WTC11 (cell line): ENCODE measurements around the gene TMPRSS11D. TPM values are rescaled to one million over a fixed set of nuclear protein-coding genes. Genes with fewer than 3 reads are reported as not detected.

Experiments used
- ATAC-seq: fragments of 200-7000 bp; cut with Tn5 transposase; 2 replicates; pipeline ENCODE4 v1.10.0; 2021; ENCODE audit warnings: mild to moderate bottlenecking, moderate library complexity
- CTCF ChIA-PET: fragments of 300-600 bp; sonication (Branson Sonifier 250); formaldehyde crosslinking; loops from one replicate; lab custom pipeline; 2021; ENCODE audit warnings: antibody characterized with exemption; lab: Charles Lee
- POLR2A ChIA-PET: fragments of 350-600 bp; sonication (Branson Sonifier 250); formaldehyde crosslinking; loops from one replicate; lab custom pipeline; 2021; ENCODE audit warnings: antibody characterized with exemption; lab: Charles Lee
- DNase-seq: peaks from one replicate; pipeline ENCODE4 v3.0.0; 2021; ENCODE audit warnings: low spot score
- H3K27ac Mint-ChIP-seq: 2 replicates; pipeline ENCODE4 v1.8.0; 2021; ENCODE audit warnings: mixed read lengths
- H3K27me3 Mint-ChIP-seq: 2 replicates; pipeline ENCODE4 v1.8.0; 2021; ENCODE audit warnings: low read depth, mild to moderate bottlenecking, moderate library complexity, mixed read lengths
- H3K36me3 Mint-ChIP-seq: 2 replicates; pipeline ENCODE4 v1.8.0; 2021; ENCODE audit warnings: mixed read lengths
- H3K4me1 Mint-ChIP-seq: 2 replicates; pipeline ENCODE4 v1.8.0; 2022; ENCODE audit warnings: mixed read lengths
- H3K4me3 Mint-ChIP-seq: 2 replicates; pipeline ENCODE4 v1.8.0; 2021; ENCODE audit warnings: mild to moderate bottlenecking, moderate library complexity, mixed read lengths
- H3K9me3 Mint-ChIP-seq: 2 replicates; pipeline ENCODE4 v1.8.0; 2021; ENCODE audit warnings: mixed read lengths
- ATF2 ChIP-seq: sonication (generic); formaldehyde crosslinking; IDR thresholded peaks from 2 replicates; pipeline ENCODE4 v1.8.1; 2022; ENCODE audit warnings: low read depth, missing genetic modification reagents, borderline replicate concordance
- ATF3 ChIP-seq: sonication (generic); formaldehyde crosslinking; conservative IDR thresholded peaks from 2 replicates; pipeline ENCODE4 v1.8.1; 2022; ENCODE audit warnings: mild to moderate bottlenecking, missing genetic modification reagents
- E2F1 ChIP-seq: sonication (generic); formaldehyde crosslinking; IDR thresholded peaks from 2 replicates; pipeline ENCODE4 v1.8.0; 2022; ENCODE audit warnings: mild to moderate bottlenecking, missing genetic modification reagents
- FOXK1 ChIP-seq: sonication (generic); formaldehyde crosslinking; IDR thresholded peaks from 2 replicates; pipeline ENCODE4 v1.8.0; 2022; ENCODE audit warnings: mild to moderate bottlenecking, moderate library complexity, missing genetic modification reagents
- HMGA2 ChIP-seq: fragments of 250-450 bp; sonication (Bioruptor Pico); IDR thresholded peaks from 2 replicates; pipeline ENCODE4 v1.4.0; 2021; ENCODE audit warnings: mild to moderate bottlenecking, moderate library complexity
- JAZF1 ChIP-seq: fragments of 250-450 bp; sonication (Bioruptor Pico); IDR thresholded peaks from 2 replicates; pipeline ENCODE4 v1.9.0; 2021; ENCODE audit warnings: moderate library complexity, mild to moderate bottlenecking, inconsistent platforms
- NFE2L1 ChIP-seq: sonication (generic); formaldehyde crosslinking; IDR thresholded peaks from 2 replicates; pipeline ENCODE4 v1.8.1; 2023; ENCODE audit warnings: missing genetic modification reagents
- NFYB ChIP-seq: sonication (generic); formaldehyde crosslinking; conservative IDR thresholded peaks from 2 replicates; pipeline ENCODE4 v1.8.0; 2022; ENCODE audit warnings: low read depth, missing genetic modification reagents
- OVOL2 ChIP-seq: fragments of 250-450 bp; sonication (Bioruptor Pico); IDR thresholded peaks from 2 replicates; pipeline ENCODE4 v1.9.0; 2021; ENCODE audit warnings: mild to moderate bottlenecking, borderline replicate concordance
- SOX15 ChIP-seq: fragments of 250-450 bp; sonication (Bioruptor Pico); IDR thresholded peaks from 2 replicates; pipeline ENCODE4 v1.9.0; 2021; ENCODE audit warnings: mild to moderate bottlenecking
- SP1 ChIP-seq: sonication (generic); formaldehyde crosslinking; conservative IDR thresholded peaks from 2 replicates; pipeline ENCODE4 v1.8.1; 2022; ENCODE audit warnings: missing genetic modification reagents
- TEAD4 ChIP-seq: sonication (generic); formaldehyde crosslinking; IDR thresholded peaks from 2 replicates; pipeline ENCODE4 v1.8.0; 2022; ENCODE audit warnings: mild to moderate bottlenecking, missing genetic modification reagents
- USF1 ChIP-seq: sonication (generic); formaldehyde crosslinking; IDR thresholded peaks from 2 replicates; pipeline ENCODE4 v1.8.0; 2022; ENCODE audit warnings: mild to moderate bottlenecking, missing genetic modification reagents
- ZNF281 ChIP-seq: sonication (generic); formaldehyde crosslinking; IDR thresholded peaks from 2 replicates; pipeline ENCODE4 v1.8.0; 2023; ENCODE audit warnings: mild to moderate bottlenecking, missing genetic modification reagents
- ZNF317 ChIP-seq: sonication (generic); formaldehyde crosslinking; IDR thresholded peaks from 2 replicates; pipeline ENCODE4 v1.8.1; 2023; ENCODE audit warnings: low read depth, mild to moderate bottlenecking, moderate library complexity, missing genetic modification reagents, borderline replicate concordance
- ZNF512 ChIP-seq: sonication (generic); formaldehyde crosslinking; IDR thresholded peaks from 2 replicates; pipeline ENCODE4 v1.8.1; 2022; ENCODE audit warnings: missing genetic modification reagents, borderline replicate concordance
- ZNF532 ChIP-seq: fragments of 250-450 bp; sonication (Bioruptor Pico); IDR thresholded peaks from 2 replicates; pipeline ENCODE4 v1.9.0; 2021; ENCODE audit warnings: mild to moderate bottlenecking, borderline replicate concordance
- ZSCAN18 ChIP-seq: fragments of 250-450 bp; sonication (Bioruptor Pico); IDR thresholded peaks from 2 replicates; pipeline ENCODE4 v2.1.2; 2022; ENCODE audit warnings: mild to moderate bottlenecking, moderate library complexity
- total RNA-seq: library from RNA; stranded (reverse); gene quantifications from 3 replicates; pipeline ENCODE4 v1.2.3, GENCODE V29; 2021

TMPRSS11D gene
- total RNA-seq, 1 experiment from 2014 or later: not detected

- ATAC-seq (no peak), DNase-seq (no peak)
- Mint-ChIP-seq H3K27me3 (no peaks in the 10 kb centered on the region), H3K27ac (no peak overlapping the region), H3K36me3 (no peaks in the 10 kb centered on the region), H3K9me3 (no peaks in the 10 kb centered on the region), H3K4me3 (no peak overlapping the region), H3K4me1 (no peaks in the 10 kb centered on the region)
- CTCF ChIA-PET: no interaction called here
- TF ChIP-seq TEAD4: no peak
- TF ChIP-seq OVOL2 (CRISPR knock-in tag): no peak
- POLR2A ChIA-PET: no interaction called here
Measured at GRCh38 chr4:67790721-67791120, 93.1 kb downstream of the TMPRSS11D start.

GRCh38 chr4:67787311-67787710 is 96.5 kb downstream of the TMPRSS11D start:
- Mint-ChIP-seq H3K4me3 (no peak overlapping the region), H3K27me3 (no peaks in the 10 kb centered on the region), H3K4me1 (no peaks in the 10 kb centered on the region), H3K9me3 (no peaks in the 10 kb centered on the region), H3K36me3 (no peaks in the 10 kb centered on the region), H3K27ac (no peak overlapping the region)
- CTCF ChIA-PET: no interaction called here
- no peak for DNase-seq
- POLR2A ChIA-PET: no interaction called here
- ATAC-seq: no peak
- TF ChIP-seq ATF2: no peak
- TF ChIP-seq ZNF317 (CRISPR knock-in tag): no peak
- no peak for TF ChIP-seq FOXK1 (CRISPR knock-in tag)
- TF ChIP-seq ZNF512: no peak
- TF ChIP-seq SOX15: no peak
- TF ChIP-seq ZNF281 (CRISPR knock-in tag): no peak
- TF ChIP-seq HMGA2 (CRISPR knock-in tag): no peak
- no peak for TF ChIP-seq ATF3 (CRISPR knock-in tag)
- TF ChIP-seq E2F1: no peak
- no peak for TF ChIP-seq USF1
- TF ChIP-seq NFYB (CRISPR knock-in tag): no peak

- TF ChIP-seq NFE2L1 (no peak), JAZF1 (CRISPR knock-in tag) (no peak), ZNF532 (no peak), SP1 (CRISPR knock-in tag) (no peak), ZSCAN18 (CRISPR knock-in tag) (no peak)
- ChIA-PET POLR2A (no interaction called here), CTCF (no interaction called here)
- H3K4me3 Mint-ChIP-seq: no peak overlapping the region
- H3K27me3 Mint-ChIP-seq: no peaks in the 10 kb centered on the region
- ATAC-seq (no peak), DNase-seq (no peak)
- no peaks in the 10 kb centered on the region for H3K4me1 Mint-ChIP-seq
- H3K36me3 Mint-ChIP-seq: no peaks in the 10 kb centered on the region
- no peak overlapping the region for H3K27ac Mint-ChIP-seq
- H3K9me3 Mint-ChIP-seq: no peaks in the 10 kb centered on the region
Measured at GRCh38 chr4:67785528-67785927, 98.3 kb downstream of the TMPRSS11D start.
